ENCODE results near the gene SSH2. TPM values are rescaled to one million over a fixed set of nuclear protein-coding genes. Genes with fewer than 3 reads are reported as not detected.

Gene SSH2
- total RNA-seq, 1 donor from 2014 or later: 9.8 TPM

GRCh38 chr17:29749045-29749825, 180.8 kb downstream of the SSH2 start:
- DNase-seq (ENCODE audit: low read depth): no peak
- Histone ChIP-seq H3K4me3 (ENCODE audit: low read depth, low read length) (no peak overlapping the region), H3K27me3 (ENCODE audit: control insufficient read depth, insufficient read depth, low read length) (no peaks in the 10 kb centered on the region), H3K36me3 (ENCODE audit: control insufficient read depth, insufficient read depth, low read length) (no peaks in the 10 kb centered on the region)
- TF ChIP-seq, protein P1, sequence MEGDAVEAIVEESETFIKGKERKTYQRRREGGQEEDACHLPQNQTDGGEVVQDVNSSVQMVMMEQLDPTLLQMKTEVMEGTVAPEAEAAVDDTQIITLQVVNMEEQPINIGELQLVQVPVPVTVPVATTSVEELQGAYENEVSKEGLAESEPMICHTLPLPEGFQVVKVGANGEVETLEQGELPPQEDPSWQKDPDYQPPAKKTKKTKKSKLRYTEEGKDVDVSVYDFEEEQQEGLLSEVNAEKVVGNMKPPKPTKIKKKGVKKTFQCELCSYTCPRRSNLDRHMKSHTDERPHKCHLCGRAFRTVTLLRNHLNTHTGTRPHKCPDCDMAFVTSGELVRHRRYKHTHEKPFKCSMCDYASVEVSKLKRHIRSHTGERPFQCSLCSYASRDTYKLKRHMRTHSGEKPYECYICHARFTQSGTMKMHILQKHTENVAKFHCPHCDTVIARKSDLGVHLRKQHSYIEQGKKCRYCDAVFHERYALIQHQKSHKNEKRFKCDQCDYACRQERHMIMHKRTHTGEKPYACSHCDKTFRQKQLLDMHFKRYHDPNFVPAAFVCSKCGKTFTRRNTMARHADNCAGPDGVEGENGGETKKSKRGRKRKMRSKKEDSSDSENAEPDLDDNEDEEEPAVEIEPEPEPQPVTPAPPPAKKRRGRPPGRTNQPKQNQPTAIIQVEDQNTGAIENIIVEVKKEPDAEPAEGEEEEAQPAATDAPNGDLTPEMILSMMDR (IDR thresholded peaks at IDR 0.05; ENCODE audit: insufficient read depth, low read length, poor library complexity, severe bottlenecking): no peak

DNA sequence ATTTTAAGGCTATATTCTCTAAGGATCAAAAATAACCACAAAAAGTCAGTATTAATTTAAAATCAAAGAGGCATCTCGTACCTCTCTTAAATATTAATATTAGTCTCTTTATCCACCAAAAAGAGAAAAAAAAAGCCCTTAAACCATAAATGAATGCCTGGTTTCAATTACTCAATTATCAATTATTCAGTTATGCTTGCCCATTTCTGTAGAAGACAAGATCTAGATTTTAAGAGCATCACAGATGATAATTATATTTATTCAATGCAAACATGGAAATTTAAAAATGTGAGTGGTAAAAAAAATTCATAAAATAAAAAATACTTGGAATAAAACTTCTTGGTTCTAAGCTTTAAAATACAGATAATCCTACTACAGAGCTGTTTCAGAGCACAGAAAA, 181.6 kb downstream of the SSH2 start:
- DNase-seq (ENCODE audit: low read depth): no peak
- H3K27me3 ChIP-seq (ENCODE audit: control insufficient read depth, insufficient read depth, low read length): no peaks in the 10 kb centered on the region

GRCh38 chr17:29747660-29748059, 182.4 kb downstream of the SSH2 start:
- Histone ChIP-seq H3K36me3 (ENCODE audit: control insufficient read depth, insufficient read depth, low read length) (no peaks in the 10 kb centered on the region), H3K4me3 (ENCODE audit: low read depth, low read length) (no peak overlapping the region), H3K27me3 (ENCODE audit: control insufficient read depth, insufficient read depth, low read length) (no peaks in the 10 kb centered on the region)
- DNase-seq (ENCODE audit: low read depth): no peak
- TF ChIP-seq, protein P1 (IDR thresholded peaks at IDR 0.05; ENCODE audit: insufficient read depth, low read length, poor library complexity, severe bottlenecking): no peak

More for the DNA sequence above, 181.6 kb downstream of the SSH2 start:
- H3K4me3 ChIP-seq (ENCODE audit: low read depth, low read length): no peak overlapping the region
- H3K36me3 ChIP-seq (ENCODE audit: control insufficient read depth, insufficient read depth, low read length): no peaks in the 10 kb centered on the region
- TF ChIP-seq, protein P1 (IDR thresholded peaks at IDR 0.05; ENCODE audit: insufficient read depth, low read length, poor library complexity, severe bottlenecking): no peak

DNA sequence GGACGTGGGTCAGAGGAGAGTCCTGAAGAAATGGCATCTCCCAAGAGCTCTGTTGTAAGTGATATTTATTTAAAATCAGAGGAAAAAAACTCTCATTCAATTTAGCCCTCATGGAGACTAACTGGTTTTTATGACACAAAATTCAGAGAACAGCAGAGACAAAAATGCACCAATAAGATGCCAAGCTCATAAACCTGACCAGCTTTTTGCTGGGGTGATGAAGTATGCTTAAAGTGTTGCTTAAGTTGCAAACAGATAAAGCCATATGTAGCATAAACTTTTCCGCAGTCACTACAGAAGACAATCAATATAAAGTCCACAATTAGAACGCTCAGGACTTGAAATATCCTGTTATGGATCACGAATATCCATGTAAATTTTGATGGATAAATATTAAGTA, 183.4 kb downstream of the SSH2 start:
- Histone ChIP-seq H3K36me3 (ENCODE audit: control insufficient read depth, insufficient read depth, low read length) (no peaks in the 10 kb centered on the region), H3K27me3 (ENCODE audit: control insufficient read depth, insufficient read depth, low read length) (no peaks in the 10 kb centered on the region), H3K4me3 (ENCODE audit: low read depth, low read length) (no peak overlapping the region)
- TF ChIP-seq, protein P1 (IDR thresholded peaks at IDR 0.05; ENCODE audit: insufficient read depth, low read length, poor library complexity, severe bottlenecking): no peak
- no peak for DNase-seq (ENCODE audit: low read depth)

- TF ChIP-seq, protein P1 (IDR thresholded peaks at IDR 0.05; ENCODE audit: insufficient read depth, low read length, poor library complexity, severe bottlenecking): no peak
- H3K36me3 ChIP-seq (ENCODE audit: control insufficient read depth, insufficient read depth, low read length): no peaks in the 10 kb centered on the region
- no peak overlapping the region for H3K4me3 ChIP-seq (ENCODE audit: low read depth, low read length)
- no peaks in the 10 kb centered on the region for H3K27me3 ChIP-seq (ENCODE audit: control insufficient read depth, insufficient read depth, low read length)
- no peak for DNase-seq (ENCODE audit: low read depth)
Measured at GRCh38 chr17:29744121-29744520, 185.9 kb downstream of the SSH2 start.

DNA sequence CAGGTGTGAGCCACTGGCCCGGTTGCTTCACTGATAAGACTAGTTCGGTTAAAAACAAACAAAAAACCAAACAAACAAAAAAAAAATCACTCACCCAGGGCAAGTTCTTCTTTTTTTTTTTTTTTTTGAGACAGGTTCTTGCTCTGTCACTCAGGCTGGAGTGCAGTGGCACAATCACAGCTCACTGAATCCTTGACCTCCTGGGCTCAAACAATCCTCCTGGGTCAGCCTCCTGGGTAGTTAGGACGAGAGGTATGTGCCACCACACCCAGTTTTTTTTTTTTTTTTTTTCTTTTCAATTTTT, 187.9 kb downstream of the SSH2 start:
- no peak overlapping the region for H3K4me3 ChIP-seq (ENCODE audit: low read depth, low read length)
- TF ChIP-seq, protein P1 (IDR thresholded peaks at IDR 0.05; ENCODE audit: insufficient read depth, low read length, poor library complexity, severe bottlenecking): no peak
- DNase-seq (ENCODE audit: low read depth): no peak
- no peaks in the 10 kb centered on the region for H3K36me3 ChIP-seq (ENCODE audit: control insufficient read depth, insufficient read depth, low read length)
- H3K27me3 ChIP-seq (ENCODE audit: control insufficient read depth, insufficient read depth, low read length): no peaks in the 10 kb centered on the region

Data from kidney epithelial cell (primary cell).